ENCODE data around the gene SLCO4C1.

- TF ChIP-seq CTCF (IDR thresholded peaks at IDR 0.05 in 4 of 5, conservative IDR thresholded peaks at IDR 0.05 in 1 of 5) (no peak), POLR2A (IDR thresholded peaks at IDR 0.05) (no peak)
Measured at GRCh38 chr5:102226321-102226720, 69.8 kb downstream of the SLCO4C1 start.
